Left forelimb (tissue), 1 donor: Measurements from ENCODE around the gene PAMR1.

Experiments
- DNase-seq: peaks from one replicate; pipeline ENCODE4 v3.0.0-alpha.2; 2018; ENCODE audit warnings: low spot score

Gene PAMR1

DNA sequence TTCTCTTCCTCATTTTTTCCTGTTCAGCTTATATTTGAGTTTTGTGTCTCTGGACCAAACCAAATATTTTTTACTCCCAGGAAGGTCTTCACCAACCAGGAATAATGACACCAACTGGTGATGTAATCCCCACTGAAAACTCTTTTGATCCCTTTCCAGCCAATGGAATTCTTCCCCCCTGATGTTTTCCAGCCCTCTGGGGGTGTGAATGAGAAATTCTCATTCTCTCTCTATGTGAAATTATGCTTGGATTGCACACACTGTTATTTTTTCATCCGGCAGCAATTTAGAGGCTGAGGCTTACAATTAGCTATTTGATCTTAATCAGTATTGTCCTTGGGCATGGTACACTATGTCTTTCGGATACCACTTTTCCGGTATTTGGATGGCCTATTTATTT, 66.6 kb downstream of the PAMR1 start:
- no peak for DNase-seq

DNA sequence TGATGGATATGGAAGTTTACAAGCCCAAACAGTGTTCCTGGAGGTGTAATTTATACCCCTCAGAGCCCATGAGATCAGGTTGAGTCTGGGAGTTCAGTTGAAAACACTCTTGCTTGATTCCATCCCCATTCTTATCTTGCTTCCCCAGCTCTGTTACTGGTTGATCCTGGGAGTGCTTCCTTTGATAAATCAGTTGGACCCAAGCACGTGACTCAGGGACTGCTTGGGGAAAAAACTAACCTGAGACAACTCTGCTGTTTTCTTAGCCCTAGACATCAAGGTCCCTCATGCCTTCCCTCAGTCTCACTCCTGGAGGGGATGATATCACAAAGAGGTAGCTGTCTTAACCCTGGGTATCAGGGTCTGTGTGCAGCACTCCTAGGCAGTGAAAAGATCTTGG, 71.1 kb downstream of the PAMR1 start:
- DNase-seq: no peak

DNA sequence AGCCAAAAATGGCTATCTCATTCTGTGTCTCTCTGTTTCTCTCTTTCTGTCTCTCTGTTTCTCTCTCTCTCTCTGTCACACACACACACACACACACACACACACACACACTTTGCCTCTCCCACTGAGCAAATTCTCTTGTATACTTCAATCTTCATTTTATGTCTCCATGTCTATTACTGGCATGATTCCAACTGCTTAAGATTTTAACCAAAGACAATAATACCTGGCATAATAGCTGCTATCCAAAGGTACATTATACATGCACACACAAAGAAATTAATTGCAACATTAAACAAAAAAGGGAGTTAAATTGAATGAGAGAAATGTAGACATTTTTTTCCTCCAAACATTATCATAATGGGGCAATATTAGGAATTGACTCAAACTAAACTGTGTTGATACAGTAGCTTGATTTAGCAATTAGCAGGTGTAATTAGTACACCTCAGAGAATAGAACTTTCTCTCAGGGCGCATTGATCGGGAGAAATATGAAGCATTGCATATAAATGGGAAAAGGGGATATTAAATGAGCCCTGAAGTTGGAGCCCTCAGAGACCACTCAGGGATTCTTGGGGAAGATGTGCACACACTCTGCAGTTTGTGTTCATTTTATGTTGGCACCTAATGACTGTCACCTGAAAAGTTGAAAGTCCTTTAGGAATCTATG, 88.7 kb downstream of the PAMR1 start:
- DNase-seq: no peak

DNA sequence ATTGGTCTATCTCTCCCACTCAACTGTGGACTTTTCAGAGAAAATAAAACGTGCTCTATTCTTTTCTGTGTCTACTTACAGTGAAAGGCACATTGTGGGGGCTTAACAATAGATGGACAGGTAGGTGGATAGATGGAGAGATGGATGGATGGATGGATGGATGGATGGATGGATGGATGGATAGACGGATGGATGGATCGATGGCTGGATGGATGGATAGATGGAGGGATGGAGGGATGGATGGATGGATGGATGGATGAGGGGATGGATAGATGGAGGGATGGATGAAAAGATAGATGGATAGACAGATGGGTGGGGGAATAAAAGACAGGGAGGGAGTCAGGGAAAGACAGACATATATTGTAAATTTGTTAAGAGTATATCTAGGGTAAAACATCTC, 91.8 kb downstream of the PAMR1 start:
- no peak for DNase-seq

DNA sequence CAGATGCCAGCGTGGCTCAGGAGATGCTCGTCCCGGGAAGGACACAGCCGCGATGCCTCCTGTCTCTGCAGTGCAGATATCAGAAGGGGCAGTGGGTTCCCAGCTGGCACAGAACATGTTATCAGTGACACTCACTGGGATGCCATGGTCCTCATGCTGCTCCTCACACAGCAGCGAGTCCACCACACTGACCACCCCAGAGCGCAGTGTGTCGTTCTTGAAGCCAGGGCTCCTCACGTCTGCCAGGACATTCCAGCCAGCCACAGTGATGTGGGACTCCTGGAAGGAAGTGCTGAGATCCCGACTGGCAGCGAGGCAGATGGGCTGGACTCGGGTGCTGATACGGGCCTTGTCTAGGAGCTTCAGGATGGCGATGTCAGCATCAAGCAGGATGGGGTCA, 93.0 kb downstream of the PAMR1 start:
- no peak for DNase-seq

DNA sequence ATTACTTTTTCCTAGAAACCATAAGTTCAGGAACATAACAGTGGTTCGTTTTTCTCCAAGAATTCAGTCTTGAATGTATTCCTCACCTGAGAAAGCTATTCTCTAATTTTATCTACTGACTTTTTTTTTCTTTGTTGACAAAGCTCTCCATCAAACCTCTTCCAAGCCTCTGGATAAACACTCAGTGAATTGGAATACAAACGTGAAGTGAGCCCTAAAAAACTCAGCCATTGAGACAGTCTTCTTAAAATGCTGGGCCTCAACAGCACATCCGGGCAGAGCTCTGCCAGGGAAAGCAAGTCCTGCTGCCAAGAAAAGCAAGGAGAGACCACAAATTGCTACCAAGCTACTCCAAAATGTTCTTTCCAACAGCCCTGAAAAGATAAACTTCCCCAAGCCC, 98.3 kb downstream of the PAMR1 start:
- no peak for DNase-seq

DNA sequence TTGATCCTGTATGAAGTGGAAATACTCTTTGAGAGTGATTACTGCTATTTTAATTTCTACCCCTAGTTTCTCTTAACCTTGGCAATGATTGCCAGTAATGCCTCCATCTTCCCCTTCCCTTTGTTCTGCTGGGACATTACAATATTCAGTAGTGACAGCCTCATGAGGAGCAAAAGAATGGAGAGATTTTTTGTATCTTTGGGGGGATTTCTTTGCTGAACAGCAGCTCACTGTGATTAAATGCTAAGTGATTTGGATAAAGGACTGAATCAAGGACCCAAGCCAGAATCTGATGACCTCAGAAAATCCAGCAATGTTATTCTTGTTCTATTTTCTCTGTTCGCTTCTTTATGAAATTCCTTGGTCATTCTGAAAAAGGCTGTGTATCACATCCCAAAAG, 99.1 kb downstream of the PAMR1 start:
- DNase-seq: no peak

DNA sequence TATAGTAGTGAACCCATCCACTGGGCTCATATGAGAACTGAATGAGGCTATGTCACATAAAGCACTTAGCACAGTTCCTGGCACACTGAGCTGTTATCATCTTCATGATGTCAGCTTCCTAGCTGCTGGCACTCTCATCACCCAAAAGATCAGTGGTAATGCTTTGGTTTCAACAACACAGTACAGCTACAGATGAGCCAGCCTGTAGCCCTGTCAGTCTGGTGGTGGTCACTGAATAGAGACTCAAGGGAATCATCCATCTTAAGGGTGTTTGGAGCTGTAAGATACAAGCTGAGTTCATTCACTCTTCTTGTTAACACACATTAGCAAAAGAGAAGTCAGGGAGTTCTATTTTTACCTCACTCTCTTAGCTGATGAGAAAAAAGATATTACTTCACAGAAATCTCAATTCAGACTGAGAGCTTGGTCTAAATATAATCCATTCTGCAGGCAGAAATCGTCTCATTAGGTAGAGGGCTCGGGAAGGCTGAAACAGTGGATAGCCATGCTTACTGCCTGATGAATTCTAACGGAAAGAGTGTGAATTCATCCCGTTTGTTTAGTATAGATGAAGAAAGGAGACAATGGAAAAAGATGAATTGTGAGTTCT, 99.7 kb downstream of the PAMR1 start:
- DNase-seq: no peak

DNA sequence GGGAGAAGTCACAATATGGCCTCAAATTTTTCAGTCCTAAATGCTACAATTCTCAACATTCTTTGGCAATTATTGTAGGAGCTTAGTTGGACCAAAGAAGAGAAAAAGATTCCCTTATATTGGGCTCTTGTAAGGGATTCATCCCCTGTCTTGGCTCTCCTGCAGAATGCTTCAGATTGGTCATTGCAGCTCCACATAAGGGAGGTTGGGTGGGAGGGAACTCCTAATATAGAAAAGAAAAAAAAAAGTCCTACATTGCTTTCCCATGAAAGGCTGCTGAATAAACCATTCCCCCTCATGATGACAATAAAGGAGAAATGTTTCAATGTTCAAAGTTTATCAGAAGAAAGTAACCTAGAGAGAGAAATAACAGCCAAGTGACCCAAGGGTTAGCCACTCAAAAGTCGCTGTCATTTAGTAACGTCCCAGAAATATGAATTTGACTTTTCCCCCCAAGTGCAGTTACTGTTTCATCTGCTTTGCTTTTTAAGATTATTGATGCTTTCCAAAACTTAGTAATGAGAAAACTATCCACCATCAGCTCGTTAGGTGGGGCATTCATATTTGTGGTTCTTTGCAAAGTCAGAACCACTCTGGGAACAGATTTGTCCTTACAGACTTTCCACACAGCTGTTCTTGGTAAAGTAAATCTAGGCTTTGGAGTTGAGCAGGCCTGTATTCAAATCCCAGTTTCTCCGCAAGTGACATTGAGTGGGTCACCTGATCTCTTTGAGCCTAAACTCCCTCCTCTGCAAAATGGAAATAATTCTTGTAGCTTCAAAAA, 101.1 kb downstream of the PAMR1 start:
- DNase-seq: no peak

DNA sequence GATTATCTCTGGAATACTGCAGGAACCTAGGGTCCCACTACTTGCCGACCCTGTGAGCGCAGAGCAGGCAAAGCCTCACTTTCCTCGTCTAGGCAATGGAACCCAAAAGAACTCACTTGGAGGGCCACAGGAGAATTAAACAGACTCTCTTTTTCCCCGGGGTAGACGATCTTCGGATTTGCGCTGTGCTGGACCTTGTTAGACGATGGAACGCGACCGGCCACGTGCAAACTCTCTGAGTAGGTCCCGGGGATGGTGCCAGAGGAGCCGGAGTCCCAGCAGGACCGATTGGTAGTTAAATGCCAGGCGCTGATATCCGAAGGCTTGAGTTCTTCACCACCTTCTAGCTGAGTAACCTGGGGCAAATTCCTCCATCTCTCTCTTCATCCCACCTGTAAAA, 105.0 kb downstream of the PAMR1 start:
- DNase-seq: no peak

DNA sequence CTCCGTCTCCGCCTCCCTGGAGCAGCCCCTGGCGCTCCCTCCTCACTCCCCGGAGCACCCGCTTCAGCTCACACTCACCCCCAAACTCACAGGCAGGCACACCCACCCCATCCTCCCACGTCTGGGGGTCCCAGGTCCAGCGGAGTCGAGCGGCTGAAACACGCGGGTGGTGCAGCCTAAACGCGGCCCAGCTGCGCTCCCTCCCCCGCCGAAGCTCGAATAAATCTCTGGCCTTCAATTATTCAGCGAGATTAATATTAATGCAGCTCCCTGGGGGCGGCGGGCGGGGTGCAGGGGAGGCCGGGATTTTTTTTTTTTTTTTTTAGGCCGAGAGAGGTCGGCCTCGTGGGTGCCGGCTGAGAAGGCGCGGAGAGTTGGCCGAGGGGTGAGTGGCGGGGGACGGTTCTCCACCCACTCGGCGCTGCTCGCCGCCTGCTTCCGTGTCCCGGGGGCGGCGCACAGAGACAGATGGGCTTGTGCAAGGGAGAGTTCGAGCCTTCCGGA, 105.5 kb downstream of the PAMR1 start:
- DNase-seq: no peak

DNA sequence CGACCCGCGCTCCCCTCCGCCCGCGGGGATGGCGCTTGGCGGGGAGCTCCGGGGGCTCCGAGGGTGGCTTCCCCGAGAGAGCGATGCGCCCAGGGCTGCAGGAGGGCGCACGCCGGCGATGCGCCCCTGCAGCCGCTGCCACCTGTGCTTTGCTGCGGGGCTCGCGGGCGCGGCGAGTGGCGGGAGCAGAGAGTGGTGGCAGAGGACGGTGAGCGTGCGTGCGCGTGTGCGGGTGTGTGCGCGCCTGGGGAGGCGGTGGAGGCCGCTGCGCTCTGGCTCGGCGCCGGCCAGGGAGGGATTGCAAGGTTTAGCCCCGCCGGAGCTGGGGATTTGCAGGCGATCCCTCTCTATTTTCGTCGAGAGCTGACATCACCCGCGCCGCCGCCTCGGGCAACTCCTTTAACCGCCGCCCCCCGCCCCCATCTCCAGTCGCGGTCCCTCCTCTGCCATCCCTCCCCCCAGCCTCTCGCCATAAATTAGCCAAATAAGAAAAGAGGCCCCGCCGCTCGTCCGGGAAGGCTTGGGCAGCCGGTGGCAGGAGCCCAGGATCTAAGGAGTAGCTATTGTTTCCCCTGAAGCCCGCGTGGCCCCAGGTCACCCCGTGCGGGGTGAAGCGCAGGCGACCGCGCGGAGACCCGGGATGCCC, 106.1 kb downstream of the PAMR1 start, which contains the start of gene SLC1A2:
Gene SLC1A2, minus strand, starts transcription at position 375 of the 646 bp plus-strand sequence. CDS start 592 bp downstream, outside the sequence.
- DNase-seq: peak; percentile 72

DNA sequence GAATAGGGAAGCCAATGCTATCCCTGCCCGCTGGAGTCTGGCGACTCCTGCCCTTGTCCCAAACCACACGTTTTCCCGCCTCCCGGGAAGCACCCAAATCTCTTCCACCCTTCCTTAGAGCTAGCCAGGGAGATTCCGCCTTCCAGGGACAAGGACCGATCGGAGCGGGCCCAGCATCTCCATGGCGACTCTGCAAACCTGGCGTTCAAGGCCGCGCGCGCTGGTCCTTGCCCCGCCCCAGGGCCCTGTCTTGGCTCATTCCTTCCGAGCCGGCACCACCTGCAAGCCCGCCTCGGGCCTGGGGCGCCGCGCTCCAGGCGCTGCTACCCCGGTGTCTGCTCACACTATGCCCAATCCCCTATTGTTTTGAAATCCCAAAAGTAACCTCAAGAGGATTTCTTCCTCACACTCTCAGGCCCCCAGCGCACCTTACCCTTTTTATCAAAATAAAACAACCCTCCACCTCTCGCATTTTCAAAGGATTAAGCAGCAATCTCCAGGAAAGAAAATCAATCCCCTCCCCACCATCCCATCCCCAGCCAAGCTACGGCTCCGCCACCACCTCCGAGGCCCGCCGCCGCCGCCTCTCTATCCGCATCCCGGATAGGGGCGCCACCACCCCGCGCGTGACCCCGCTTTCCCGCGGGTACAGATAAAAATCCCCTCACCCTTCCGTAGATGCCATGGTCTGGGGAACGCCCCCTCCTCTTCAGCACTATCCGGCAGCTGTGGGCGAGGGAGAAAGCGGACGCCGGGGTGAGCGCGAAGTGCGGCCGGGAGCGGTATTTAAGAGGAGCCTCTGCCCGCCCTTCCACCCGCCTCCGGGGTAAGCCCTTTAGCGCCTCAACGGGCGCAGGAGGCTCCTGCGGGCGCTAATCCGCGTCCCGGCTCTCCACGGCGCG, 106.9 kb downstream of the PAMR1 start:
- no peak for DNase-seq

DNA sequence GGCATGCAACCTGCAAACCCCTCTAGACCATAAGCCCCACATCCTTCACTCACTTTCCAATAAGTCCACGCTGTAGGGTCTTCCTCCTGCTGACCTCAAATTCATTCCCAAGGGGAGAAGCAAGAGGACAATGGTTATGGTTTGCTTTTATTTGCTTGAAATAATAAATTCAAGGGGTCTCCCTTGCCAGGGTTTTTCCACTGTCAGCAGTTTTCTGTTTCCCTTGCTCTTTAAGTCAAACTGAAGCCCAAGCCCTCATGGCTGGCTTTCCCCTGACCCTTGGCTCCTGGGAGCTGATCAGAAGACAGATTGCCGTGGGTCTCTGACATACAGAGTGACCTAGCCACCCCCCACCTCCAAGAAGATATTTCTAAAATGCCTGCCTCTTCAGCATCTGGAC, 109.9 kb downstream of the PAMR1 start:
- DNase-seq: no peak

DNA sequence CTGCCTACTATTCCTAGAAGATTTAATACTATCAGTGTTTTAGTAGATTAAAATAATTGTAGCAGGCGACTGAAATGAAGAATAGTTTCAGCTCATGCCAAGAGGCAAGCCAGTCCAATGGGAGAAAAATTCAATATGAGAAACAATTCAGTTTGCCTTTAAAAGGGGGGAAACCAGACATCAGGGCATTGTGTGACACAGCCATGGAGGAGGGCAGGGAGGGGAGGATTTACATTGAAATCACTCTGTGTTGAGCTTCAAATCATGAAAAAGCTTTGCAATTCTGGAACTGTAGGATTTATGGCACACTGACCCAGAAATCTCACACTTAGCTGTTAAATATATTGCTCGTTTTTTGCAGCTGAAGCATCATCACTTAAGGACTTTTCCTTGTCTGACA, 110.6 kb downstream of the PAMR1 start:
- no peak for DNase-seq

DNA sequence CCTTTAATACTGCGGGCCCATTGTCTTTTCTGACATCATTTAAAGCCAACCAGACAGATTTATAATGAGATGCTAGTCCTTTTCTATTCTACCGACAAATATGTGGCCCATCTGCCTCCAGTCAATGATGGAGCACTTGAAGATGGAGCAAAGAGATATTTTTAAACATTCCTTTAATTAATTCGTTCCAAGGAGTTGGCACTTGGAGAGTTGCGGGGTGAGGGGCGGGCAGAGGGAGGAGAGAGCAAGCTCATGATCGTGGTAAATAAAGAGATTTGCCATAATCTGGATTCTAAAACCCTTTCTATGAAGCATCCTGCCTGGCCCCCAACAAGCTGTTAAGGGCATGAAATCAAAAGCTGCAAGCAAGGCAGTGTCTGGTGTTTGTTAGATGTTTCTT, 111.1 kb downstream of the PAMR1 start:
- DNase-seq: no peak

DNA sequence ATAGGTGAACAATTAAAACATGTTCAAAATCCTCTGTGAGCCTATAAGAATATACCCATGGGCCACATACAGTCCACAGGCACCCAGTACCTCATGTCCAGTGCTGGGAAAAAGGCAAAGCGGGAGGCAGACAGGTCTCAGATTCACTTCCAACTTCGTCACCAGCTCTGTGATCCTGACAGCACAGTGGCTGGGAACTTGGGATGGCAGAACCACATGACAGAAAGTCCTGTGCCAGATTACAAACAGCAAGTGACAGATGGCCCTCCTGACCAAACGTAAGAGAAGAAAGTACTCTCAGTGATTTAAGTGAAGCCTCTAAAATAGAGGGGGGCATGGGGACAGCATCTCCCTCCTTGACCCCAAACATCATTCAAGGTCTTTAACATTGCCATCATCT, 111.8 kb downstream of the PAMR1 start:
- no peak for DNase-seq

DNA sequence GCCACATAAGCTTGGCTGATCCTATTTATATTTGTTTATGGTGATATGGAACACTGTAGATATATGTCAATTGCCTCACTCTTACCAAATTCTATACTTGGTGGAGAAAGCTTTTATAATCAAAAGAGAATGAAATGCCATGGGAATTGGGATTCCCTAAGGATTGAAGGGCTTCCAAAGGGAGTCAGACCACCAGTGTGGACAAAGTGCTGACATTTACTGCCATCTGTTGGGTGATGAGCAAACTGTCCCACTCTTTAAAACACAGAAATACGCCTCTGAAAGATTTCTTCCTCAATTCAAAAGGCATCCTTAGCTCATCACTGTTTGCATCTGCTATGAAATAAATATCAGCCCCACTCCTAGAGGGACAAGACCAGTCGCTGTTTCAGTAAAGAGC, 113.1 kb downstream of the PAMR1 start:
- DNase-seq: no peak

DNA sequence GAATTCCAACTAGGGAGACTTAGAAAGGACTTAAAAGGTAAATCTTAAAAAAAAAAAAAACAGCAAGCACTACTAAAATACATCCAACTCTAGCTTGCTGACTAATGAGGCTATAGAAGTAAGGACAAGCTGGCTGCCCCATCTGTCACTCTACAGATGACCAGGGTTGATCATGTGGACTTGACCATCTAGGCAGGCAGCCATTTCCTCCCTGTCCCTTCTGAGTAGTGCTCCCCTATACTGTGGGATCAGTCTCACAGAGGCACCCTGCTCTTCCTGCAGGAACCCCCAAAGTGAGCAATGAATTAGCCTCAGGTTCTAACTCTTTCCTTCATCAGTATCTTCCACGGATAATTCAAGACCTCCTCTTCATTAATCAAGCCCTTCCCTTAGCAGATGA, 118.4 kb downstream of the PAMR1 start:
- no peak for DNase-seq

DNA sequence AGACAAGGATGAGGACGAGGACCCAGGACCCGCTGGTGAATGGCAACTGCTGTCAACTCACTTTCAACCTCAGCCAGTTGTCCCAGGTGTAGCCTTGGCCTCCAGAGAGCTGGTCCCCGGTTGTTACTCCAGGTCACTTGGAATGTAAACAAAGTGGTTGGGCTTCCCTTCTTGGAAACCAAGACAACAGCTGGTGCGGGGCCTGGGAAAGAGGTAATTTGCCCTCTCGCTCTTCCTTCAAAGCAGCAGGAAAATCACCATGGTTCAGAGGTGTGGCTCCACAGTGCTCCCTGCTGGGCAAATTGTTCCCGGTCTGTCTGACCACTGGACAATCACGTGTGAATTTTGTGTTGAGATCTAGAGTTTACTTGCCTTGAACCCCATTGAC, 121.0 kb downstream of the PAMR1 start:
- no peak for DNase-seq

DNA sequence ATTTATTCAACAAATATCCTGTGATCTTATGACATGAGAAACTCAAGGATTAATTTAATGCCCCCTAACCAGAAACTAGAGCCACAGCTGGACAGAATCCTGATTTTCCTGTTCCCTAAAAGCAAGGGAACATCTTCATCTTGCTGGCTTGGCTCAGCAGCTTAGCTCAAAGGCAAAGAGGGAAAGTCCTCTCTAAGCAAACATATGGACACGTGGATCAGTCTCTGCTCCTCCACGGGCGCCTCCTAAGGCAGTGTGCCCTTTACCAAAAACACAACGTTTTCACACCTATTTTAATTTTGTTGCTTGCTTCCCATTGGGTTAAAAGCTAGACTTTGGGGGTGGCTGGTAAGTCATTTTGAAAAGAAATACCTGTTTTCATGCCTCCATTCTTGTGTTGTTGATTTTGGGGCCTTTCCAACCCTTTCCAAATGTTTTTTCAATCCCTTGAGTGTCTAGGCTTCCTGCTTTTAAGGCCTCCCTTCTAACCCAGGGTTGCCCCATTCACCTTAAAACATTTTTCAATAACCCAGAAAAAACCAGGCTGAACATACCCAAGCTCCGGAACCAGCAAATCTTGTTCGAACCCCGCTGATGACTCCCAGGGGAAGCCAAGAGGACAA, 121.5 kb downstream of the PAMR1 start:
- DNase-seq: no peak
